Measurements from ENCODE around the gene SLFN5. TPM values are rescaled to one million over a fixed set of nuclear protein-coding genes. Genes with fewer than 3 reads are reported as not detected.
A peak's percentile ranks its signal among the peaks of the same experiment; 100 is the strongest.

The SLFN5 gene
- polyA plus RNA-seq, 1 of the 3 experiments (the other 2 are of a cell fraction) = 1.4 TPM

DNA sequence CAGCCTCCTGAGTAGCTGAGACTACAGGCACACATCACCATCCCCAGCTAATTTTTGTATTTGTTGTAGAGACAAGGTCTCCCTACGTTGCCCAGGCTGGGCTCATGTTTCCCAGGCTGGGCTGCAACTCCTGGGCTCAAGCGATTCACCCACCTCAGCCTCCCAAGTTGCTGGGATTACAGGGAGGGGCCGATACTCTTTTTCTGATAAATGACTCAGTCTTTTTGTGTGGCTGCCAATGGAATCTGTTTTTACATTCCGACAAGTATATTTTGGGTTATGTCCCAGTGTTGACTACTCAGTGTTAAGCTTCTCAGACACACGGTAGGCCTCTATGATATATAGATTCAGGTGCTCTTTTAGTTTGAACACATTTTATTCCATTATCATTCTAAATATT lies 72.4 kb downstream of the SLFN5 start (continued):
- TF ChIP-seq POLR2AphosphoS5 (IDR thresholded peaks at IDR 0.05; ENCODE audit: low read depth, low read length) (no peak), FOSL2 (IDR thresholded peaks at IDR 0.05; ENCODE audit: borderline replicate concordance, low read depth) (peak; percentile 56; the same call in 1 of the 2 replicates), JUND (IDR thresholded peaks at IDR 0.05) (peak; percentile 38), RAD21 (IDR thresholded peaks at IDR 0.05; ENCODE audit: low read length) (no peak), EP300 (IDR thresholded peaks at IDR 0.05; ENCODE audit: borderline replicate concordance in 1 of 2, low read depth in 1 of 2, low read length in 1 of 2) (no peak), FOXM1 (IDR thresholded peaks at IDR 0.05; ENCODE audit: low read depth) (no peak), TCF12 (IDR thresholded peaks at IDR 0.05) (peak; percentile 8; the same call in 1 of the 2 replicates), GABPA (IDR thresholded peaks at IDR 0.05; ENCODE audit: low read depth) (no peak), MEF2A (IDR thresholded peaks at IDR 0.05; ENCODE audit: borderline replicate concordance, low read depth) (no peak), ELF1 (IDR thresholded peaks at IDR 0.05) (no peak), GATA2 (CRISPR knock-in tag; IDR thresholded peaks at IDR 0.05) (no peak), SMC3 (IDR thresholded peaks at IDR 0.05; ENCODE audit: low read depth, low read length) (no peak), CHD2 (IDR thresholded peaks at IDR 0.05; ENCODE audit: low read length, partially characterized antibody) (no peak), RXRA (IDR thresholded peaks at IDR 0.05; ENCODE audit: borderline replicate concordance, low read depth) (no peak), FOXJ3 (CRISPR knock-in tag; IDR thresholded peaks at IDR 0.05) (no peak)
- TF ChIP-seq, protein P1, sequence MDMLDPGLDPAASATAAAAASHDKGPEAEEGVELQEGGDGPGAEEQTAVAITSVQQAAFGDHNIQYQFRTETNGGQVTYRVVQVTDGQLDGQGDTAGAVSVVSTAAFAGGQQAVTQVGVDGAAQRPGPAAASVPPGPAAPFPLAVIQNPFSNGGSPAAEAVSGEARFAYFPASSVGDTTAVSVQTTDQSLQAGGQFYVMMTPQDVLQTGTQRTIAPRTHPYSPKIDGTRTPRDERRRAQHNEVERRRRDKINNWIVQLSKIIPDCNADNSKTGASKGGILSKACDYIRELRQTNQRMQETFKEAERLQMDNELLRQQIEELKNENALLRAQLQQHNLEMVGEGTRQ (IDR thresholded peaks at IDR 0.05; ENCODE audit: borderline replicate concordance, low read depth, low read length) = no peak
- TF ChIP-seq, protein P2, sequence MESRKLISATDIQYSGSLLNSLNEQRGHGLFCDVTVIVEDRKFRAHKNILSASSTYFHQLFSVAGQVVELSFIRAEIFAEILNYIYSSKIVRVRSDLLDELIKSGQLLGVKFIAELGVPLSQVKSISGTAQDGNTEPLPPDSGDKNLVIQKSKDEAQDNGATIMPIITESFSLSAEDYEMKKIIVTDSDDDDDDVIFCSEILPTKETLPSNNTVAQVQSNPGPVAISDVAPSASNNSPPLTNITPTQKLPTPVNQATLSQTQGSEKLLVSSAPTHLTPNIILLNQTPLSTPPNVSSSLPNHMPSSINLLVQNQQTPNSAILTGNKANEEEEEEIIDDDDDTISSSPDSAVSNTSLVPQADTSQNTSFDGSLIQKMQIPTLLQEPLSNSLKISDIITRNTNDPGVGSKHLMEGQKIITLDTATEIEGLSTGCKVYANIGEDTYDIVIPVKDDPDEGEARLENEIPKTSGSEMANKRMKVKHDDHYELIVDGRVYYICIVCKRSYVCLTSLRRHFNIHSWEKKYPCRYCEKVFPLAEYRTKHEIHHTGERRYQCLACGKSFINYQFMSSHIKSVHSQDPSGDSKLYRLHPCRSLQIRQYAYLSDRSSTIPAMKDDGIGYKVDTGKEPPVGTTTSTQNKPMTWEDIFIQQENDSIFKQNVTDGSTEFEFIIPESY (IDR thresholded peaks at IDR 0.05; ENCODE audit: borderline replicate concordance, low read depth) = no peak

DNA sequence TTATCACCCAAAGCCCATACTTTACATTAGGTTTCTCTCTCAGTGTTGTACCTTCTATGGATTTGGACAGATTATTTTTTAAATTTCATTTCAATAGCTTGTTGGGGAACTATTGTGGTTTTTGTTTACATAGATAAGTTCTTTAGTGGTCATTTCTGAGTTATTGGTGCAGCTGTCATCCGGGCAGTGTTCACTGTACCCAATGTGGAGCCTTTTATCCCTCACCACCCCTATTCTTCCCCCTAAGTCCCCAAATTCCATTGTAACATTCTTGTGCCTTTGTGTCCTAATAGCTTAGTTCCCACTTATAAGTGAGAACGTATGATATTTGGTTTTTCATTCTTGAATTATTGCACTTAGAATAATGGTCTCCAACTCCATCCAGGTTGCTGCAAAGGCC lies 73.1 kb downstream of the SLFN5 start:
- 16% methylated on average over 2 of the region's 2 CpGs for WGBS (ENCODE audit: low lambda C conversion rate)

More for the DNA sequence above, 73.1 kb downstream of the SLFN5 start:
- Histone ChIP-seq H3K9me3 (no peaks in the 10 kb centered on the region), H3K4me1 (ENCODE audit: control insufficient read depth in 1 of 2, insufficient read depth in 2 of 2, low read depth in 1 of 2, low read length in 1 of 2) (peaks cover 0 to 3% of the 10 kb centered on the region in 2 experiments; a peak in 1 of 4 replicates), H3K4me2 (no peak overlapping the region), H3K27me3 (ENCODE audit: insufficient read depth) (0 out of 2 replicates have a peak, but pooled peaks cover 6% of the 10 kb centered on the region), H3K36me3 (replicated peaks in 1 of 2; ENCODE audit: control insufficient read depth in 1 of 2, insufficient read depth in 2 of 2, low read length in 1 of 2) (no peaks in the 10 kb centered on the region), H3K4me3 (ENCODE audit: low read depth in 2 of 2, low read length in 1 of 2) (no peak overlapping the region), H3K27ac (ENCODE audit: low read depth in 2 of 2, low read length in 1 of 2) (no peak overlapping the region), H2AFZ (ENCODE audit: low read depth) (no peak overlapping the region), H3F3A (replicated peaks; ENCODE audit: insufficient read depth) (no peaks in the 10 kb centered on the region), H3K9me2 (no peaks in the 10 kb centered on the region), H3K79me2 (ENCODE audit: insufficient read depth) (no peaks in the 10 kb centered on the region), H4K20me1 (ENCODE audit: insufficient read depth) (no peaks in the 10 kb centered on the region), H3K9ac (no peak overlapping the region)
- POLR2A ChIA-PET = no interaction called here
- TF ChIP-seq RCOR1 (IDR thresholded peaks at IDR 0.05; ENCODE audit: low read length) (no peak), SIN3A (IDR thresholded peaks at IDR 0.05; ENCODE audit: borderline replicate concordance, low read depth, low read length) (no peak), PBX3 (IDR thresholded peaks at IDR 0.05) (no peak), YY1 (IDR thresholded peaks at IDR 0.05; ENCODE audit: low read depth) (no peak), JUND (IDR thresholded peaks at IDR 0.05) (no peak), RXRA (IDR thresholded peaks at IDR 0.05; ENCODE audit: borderline replicate concordance, low read depth) (no peak), TEAD4 (IDR thresholded peaks at IDR 0.05; ENCODE audit: borderline replicate concordance, insufficient read depth) (no peak)
- TF ChIP-seq, protein P3, sequence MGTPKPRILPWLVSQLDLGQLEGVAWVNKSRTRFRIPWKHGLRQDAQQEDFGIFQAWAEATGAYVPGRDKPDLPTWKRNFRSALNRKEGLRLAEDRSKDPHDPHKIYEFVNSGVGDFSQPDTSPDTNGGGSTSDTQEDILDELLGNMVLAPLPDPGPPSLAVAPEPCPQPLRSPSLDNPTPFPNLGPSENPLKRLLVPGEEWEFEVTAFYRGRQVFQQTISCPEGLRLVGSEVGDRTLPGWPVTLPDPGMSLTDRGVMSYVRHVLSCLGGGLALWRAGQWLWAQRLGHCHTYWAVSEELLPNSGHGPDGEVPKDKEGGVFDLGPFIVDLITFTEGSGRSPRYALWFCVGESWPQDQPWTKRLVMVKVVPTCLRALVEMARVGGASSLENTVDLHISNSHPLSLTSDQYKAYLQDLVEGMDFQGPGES (IDR thresholded peaks at IDR 0.05; ENCODE audit: low read depth, low read length) = no peak
- CTCF ChIA-PET = interaction anchor here (0.9 to 7.2 kb wide), 2 partner anchors 221 to 431 kb away, joined by 3 to 118 read pairs; partner anchors contain the start of gene SLFN12L
- DNase-seq = no peak

Data from SK-N-SH (cell line).